Breast epithelium (tissue), 4 donors: ENCODE data around the gene OR2V1. TPM values are rescaled to one million over a fixed set of nuclear protein-coding genes. Genes with fewer than 3 reads are reported as not detected.
"Not testable (repeated sequence)": the region's sequence is repeated elsewhere in the genome, so short reads cannot be mapped to it uniquely, and the experiment has no call there.

Experiments used
- DNase-seq, 2 donors: peaks; one replicate each; pipeline ENCODE4 v3.0.0-alpha.2; 2019; ENCODE audit warnings: low spot score in 2 of 2
- H3K27ac ChIP-seq, 2 donors: fragments of 200-600 bp; sonication (generic) in 1 of 2; one replicate each; pipeline ENCODE4 v1.5.1; 2016 to 2019; ENCODE audit warnings: mild to moderate bottlenecking in 1 of 2
- H3K27me3 ChIP-seq, 2 donors: fragments of 200-600 bp; sonication (generic) in 1 of 2; one replicate each; pipeline versions ENCODE4 v1.5.1 to v1.6.0; 2017 to 2019; ENCODE audit warnings: control low read depth in 1 of 2, mild to moderate bottlenecking in 1 of 2
- H3K36me3 ChIP-seq: fragments of 200-600 bp; one replicate; pipeline ENCODE4 v1.5.1; 2019
- H3K4me1 ChIP-seq, 2 donors: fragments of 200-600 bp; sonication (generic); one replicate each; pipeline ENCODE4 v1.5.1; 2016 to 2019; ENCODE audit warnings: control low read depth in 1 of 2
- H3K4me3 ChIP-seq, 3 donors: fragments of 200-600 bp; sonication (generic); 1 replicate in 2 of 3; 2 replicates in 1 of 3; pipeline ENCODE4 v1.5.1; 2016 to 2019; ENCODE audit warnings: mild to moderate bottlenecking in 3 of 3, moderate library complexity in 2 of 3
- H3K9me3 ChIP-seq, 2 donors: fragments of 200-600 bp; sonication (generic) in 1 of 2; one replicate each; pipeline ENCODE4 v1.5.1; 2016 to 2019; ENCODE audit warnings: control low read depth in 1 of 2
- CTCF ChIP-seq, 3 donors: fragments of 450-650 bp; IDR thresholded peaks; one replicate each; pipeline ENCODE4 v1.5.1; 2016 to 2017; ENCODE audit warnings: antibody characterized with exemption in 3 of 3, mild to moderate bottlenecking in 3 of 3, moderate library complexity in 3 of 3
- POLR2A ChIP-seq: fragments of 450-650 bp; IDR thresholded peaks from one replicate; pipeline ENCODE4 v1.6.1; 2016; ENCODE audit warnings: antibody characterized with exemption, mild to moderate bottlenecking, moderate library complexity
- POLR2AphosphoS5 ChIP-seq, 3 donors: sonication (generic); formaldehyde crosslinking; IDR thresholded peaks; one replicate each; pipeline ENCODE4 v1.6.1; 2017; ENCODE audit warnings: antibody characterized with exemption in 3 of 3
- intact Hi-C: fragments of 100-400 bp; cut with DNase I; formaldehyde crosslinking; loops from one replicate; pipeline ENCODE4 v1.15.1; 2023; ENCODE audit warnings: low total_unique reads
- total RNA-seq, 3 donors: library from RNA; depleted of rRNA; stranded (reverse); fragments of >200 nt; gene quantifications; one replicate each; pipeline ENCODE4 v1.1.0, GENCODE V29; 2016

The OR2V1 gene
- total RNA-seq, 3 donors from 2014 or later, result not detected

DNA sequence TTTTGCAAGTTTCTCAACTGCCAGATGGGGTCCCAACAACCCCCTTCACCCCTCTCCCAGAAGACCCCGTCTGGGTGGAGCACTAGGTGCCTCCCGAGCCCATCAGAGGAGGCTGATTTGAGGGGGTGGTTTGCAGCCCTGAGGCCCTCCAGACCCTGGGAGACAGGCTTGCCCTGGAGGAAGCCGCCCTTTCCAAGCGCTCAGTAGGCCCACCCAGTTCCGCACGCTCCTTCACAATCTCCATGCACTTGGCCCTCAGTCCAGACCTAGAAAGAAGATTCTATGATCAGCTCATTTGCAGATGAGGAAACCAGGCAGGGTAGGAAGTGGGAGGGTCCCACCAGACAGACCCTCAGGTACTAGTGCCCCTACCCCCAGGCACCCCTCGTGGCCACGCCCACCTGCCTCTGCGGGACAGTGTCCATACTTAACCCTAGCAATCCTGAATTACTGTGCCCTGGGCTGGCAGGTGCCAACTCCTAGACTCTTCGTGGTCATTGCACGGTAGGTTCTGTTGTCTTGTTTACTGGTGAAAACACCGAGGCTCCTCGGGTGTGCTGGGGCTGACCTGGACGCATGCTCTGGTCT lies 22.3 kb downstream of the OR2V1 start:
- no peak for DNase-seq
- H3K9me3 ChIP-seq, result peaks cover 0 to 2% of the 10 kb centered on the region in 2 donors
- no peak overlapping the region for H3K27ac ChIP-seq
- intact Hi-C loops, result no loop called here
- TF ChIP-seq CTCF (IDR thresholded peaks at IDR 0.05) (no peak), POLR2AphosphoS5 (IDR thresholded peaks at IDR 0.05) (no peak), POLR2A (no peak)
- H3K36me3 ChIP-seq, result no peaks in the 10 kb centered on the region
- no peak overlapping the region for H3K4me3 ChIP-seq
- peaks cover 0 to 79% of the 10 kb centered on the region in 2 donors for H3K27me3 ChIP-seq
- H3K4me1 ChIP-seq, result no peaks in the 10 kb centered on the region

DNA sequence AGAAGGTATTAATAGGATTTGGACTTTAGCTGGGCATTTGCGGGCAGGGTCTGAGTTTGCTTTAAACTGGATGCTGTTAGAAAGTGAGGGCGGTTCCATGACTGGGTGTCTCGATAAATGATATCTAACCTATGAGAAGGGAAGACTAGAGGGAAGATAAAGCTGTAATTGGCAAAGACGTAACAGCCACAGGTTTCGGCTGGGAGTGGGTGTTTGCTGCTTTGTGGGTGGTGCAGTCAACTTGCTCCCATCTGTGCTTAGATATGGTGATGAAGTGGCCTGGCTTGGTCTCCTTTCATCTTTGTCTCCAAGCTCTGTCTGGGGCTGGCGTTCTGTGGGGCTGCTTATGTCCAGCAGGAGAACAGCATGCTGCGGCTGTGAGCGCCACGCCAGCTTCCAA lies 23.3 kb downstream of the OR2V1 start:
- DNase-seq, result no peak
- intact Hi-C loops, result no loop called here
- H3K27me3 ChIP-seq, result peaks cover 0 to 74% of the 10 kb centered on the region in 2 donors

GRCh38 chr5:181105391-181106025 lies 25.5 kb downstream of the OR2V1 start:
- TF ChIP-seq POLR2AphosphoS5 (IDR thresholded peaks at IDR 0.05), result no peak
- no peak for TF ChIP-seq POLR2A
- no peak for TF ChIP-seq CTCF (IDR thresholded peaks at IDR 0.05)
- Histone ChIP-seq H3K36me3 (no peaks in the 10 kb centered on the region), H3K9me3 (no peaks in the 10 kb centered on the region), H3K27ac (no peak overlapping the region), H3K4me1 (no peaks in the 10 kb centered on the region), H3K4me3 (no peak overlapping the region), H3K27me3 (peaks cover 0 to 60% of the 10 kb centered on the region in 2 donors)
- DNase-seq, result no peak
- intact Hi-C loops, result no loop called here

More for the DNA sequence above, 23.3 kb downstream of the OR2V1 start:
- Histone ChIP-seq H3K4me1 (no peaks in the 10 kb centered on the region), H3K4me3 (no peak overlapping the region), H3K9me3 (no peaks in the 10 kb centered on the region), H3K36me3 (no peaks in the 10 kb centered on the region), H3K27ac (no peak overlapping the region)
- TF ChIP-seq POLR2A (no peak), POLR2AphosphoS5 (IDR thresholded peaks at IDR 0.05) (no peak), CTCF (IDR thresholded peaks at IDR 0.05) (no peak)

- H3K27ac ChIP-seq, H3K4me3 ChIP-seq, H3K9me3 ChIP-seq, H3K4me1 ChIP-seq, H3K36me3 ChIP-seq, intact Hi-C loops, DNase-seq: not testable (repeated sequence)
- peaks cover 2 to 60% of the 10 kb centered on the region in 2 donors for H3K27me3 ChIP-seq
Observed at GRCh38 chr5:181104606-181105390, 26.2 kb downstream of the OR2V1 start.

DNA sequence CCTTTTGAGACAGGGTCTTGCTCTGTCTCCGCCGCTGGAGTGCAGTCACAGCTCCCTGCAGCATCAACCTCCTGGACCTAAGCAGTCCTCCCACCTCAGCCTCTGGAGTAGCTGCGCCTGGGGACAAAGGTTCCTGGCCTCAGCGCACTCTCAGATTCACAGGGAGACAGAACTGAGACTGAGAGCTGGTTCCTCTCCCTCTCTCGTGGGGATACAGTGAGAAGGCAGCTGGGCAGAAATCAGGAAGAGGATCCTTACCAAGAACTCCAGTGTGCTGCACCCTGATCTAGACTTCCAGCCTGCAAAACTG lies 26.8 kb downstream of the OR2V1 start:
- H3K9me3 ChIP-seq, H3K4me1 ChIP-seq, H3K36me3 ChIP-seq, DNase-seq, H3K27ac ChIP-seq, intact Hi-C loops: not testable (repeated sequence)
- peaks cover 2 to 60% of the 10 kb centered on the region in 2 donors for H3K27me3 ChIP-seq
- H3K4me3 ChIP-seq, result peak overlapping the region in 1 of 3 donors; percentile 3

DNA sequence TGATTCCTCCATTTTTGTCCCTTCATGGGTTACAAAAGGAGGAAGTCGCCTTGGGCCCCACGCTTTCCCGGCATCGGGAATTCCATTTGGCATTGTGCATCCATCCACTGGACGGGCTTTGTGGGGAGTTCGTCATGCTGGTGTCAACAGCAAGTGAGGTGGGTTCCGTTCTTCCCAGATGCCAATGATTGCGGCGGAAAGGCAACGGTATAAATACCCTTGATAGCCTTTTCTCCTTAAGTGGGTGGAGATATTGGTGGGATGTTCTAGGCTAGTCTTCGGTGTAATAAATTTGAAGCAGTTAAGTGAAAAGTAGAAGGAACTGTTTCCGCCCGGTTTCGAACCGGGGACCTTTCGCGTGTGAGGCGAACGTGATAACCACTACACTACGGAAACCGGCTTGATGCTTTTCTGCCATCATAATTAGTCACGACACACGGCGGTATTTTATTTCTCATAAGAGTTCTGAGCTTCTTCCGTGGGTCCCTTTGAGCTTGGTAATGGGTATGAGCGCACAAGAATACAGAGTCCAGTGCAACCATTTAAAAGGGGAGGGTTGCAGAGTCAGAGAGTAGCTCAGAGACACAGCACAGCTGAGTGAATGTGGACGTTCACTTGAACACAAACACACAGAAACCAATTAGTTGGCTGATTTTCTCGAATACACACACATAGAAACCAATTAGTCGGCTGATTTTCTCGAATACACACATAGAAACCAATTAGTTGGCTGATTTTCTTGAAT lies 28.9 kb downstream of the OR2V1 start:
- H3K27ac ChIP-seq, DNase-seq, H3K4me1 ChIP-seq, intact Hi-C loops, H3K36me3 ChIP-seq, H3K4me3 ChIP-seq, H3K9me3 ChIP-seq: not testable (repeated sequence)
- peaks cover 2 to 44% of the 10 kb centered on the region in 2 donors for H3K27me3 ChIP-seq

GRCh38 chr5:181101030-181101641 lies 29.8 kb downstream of the OR2V1 start:
- H3K36me3 ChIP-seq, intact Hi-C loops, H3K4me1 ChIP-seq, H3K27ac ChIP-seq, DNase-seq, H3K9me3 ChIP-seq: not testable (repeated sequence)
- Histone ChIP-seq H3K27me3 (peaks cover 2 to 34% of the 10 kb centered on the region in 2 donors), H3K4me3 (peak overlapping the region in 1 of 3 donors; percentile 40)
